Measurements from ENCODE around the gene VKORC1L1.

GRCh38 chr7:65955718-65956117, 82.8 kb downstream of the VKORC1L1 start:
- TF ChIP-seq EP300 (IDR thresholded peaks at IDR 0.05; ENCODE audit: borderline replicate concordance) (no peak), MAX (IDR thresholded peaks at IDR 0.05) (no peak), EGR1 (IDR thresholded peaks at IDR 0.05) (no peak), CREB1 (IDR thresholded peaks at IDR 0.05; ENCODE audit: low read depth) (no peak), CEBPB (IDR thresholded peaks at IDR 0.05) (no peak), TCF12 (IDR thresholded peaks at IDR 0.05; ENCODE audit: low read depth) (no peak), YY1 (IDR thresholded peaks at IDR 0.05; ENCODE audit: low read depth) (no peak), REST (IDR thresholded peaks at IDR 0.05; ENCODE audit: low read depth) (no peak), NFIC (IDR thresholded peaks at IDR 0.05) (no peak), ZBTB7A (IDR thresholded peaks at IDR 0.05; ENCODE audit: low read depth) (no peak), RAD21 (IDR thresholded peaks at IDR 0.05; ENCODE audit: low read depth) (no peak)
